HFF-Myc (cell line): ENCODE data around the gene SORBS2.
"Not testable (repeated sequence)": the region's sequence is repeated elsewhere in the genome, so short reads cannot be mapped to it uniquely, and the experiment has no call there.

ENCODE experiments used
- DNase-seq: peaks from one replicate; pipeline ENCODE4 v3.0.0-alpha.2; 2011; ENCODE audit warnings: low read depth; ENCODE audit errors: extremely low read depth
- H3K4me3 ChIP-seq: replicated peaks from 2 replicates; pipeline ENCODE4 v1.5.1; 2011; ENCODE audit warnings: low read depth, mild to moderate bottlenecking, control low read depth, low read length
- CTCF ChIP-seq: IDR thresholded peaks from 2 replicates; pipeline ENCODE4 v1.5.1; 2012; ENCODE audit warnings: mild to moderate bottlenecking, low read depth, low read length, control low read depth; ENCODE audit errors: missing control alignments

SORBS2 gene

GRCh38 chr4:185566972-185567371 lies 245.0 kb downstream of the SORBS2 start:
- no peak for TF ChIP-seq CTCF
- DNase-seq, result peak; percentile 19
- H3K4me3 ChIP-seq, result no peak overlapping the region

GRCh38 chr4:185566425-185566824 lies 245.6 kb downstream of the SORBS2 start:
- no peak for DNase-seq
- no peak overlapping the region for H3K4me3 ChIP-seq
- no peak for TF ChIP-seq CTCF

GRCh38 chr4:185565696-185566095 lies 246.3 kb downstream of the SORBS2 start:
- TF ChIP-seq CTCF, result no peak
- DNase-seq, result no peak
- no peak overlapping the region for H3K4me3 ChIP-seq

- no peak for TF ChIP-seq CTCF
- no peak for DNase-seq
- H3K4me3 ChIP-seq, result no peak overlapping the region
Measured at GRCh38 chr4:185564349-185564748, 247.6 kb downstream of the SORBS2 start.

DNA sequence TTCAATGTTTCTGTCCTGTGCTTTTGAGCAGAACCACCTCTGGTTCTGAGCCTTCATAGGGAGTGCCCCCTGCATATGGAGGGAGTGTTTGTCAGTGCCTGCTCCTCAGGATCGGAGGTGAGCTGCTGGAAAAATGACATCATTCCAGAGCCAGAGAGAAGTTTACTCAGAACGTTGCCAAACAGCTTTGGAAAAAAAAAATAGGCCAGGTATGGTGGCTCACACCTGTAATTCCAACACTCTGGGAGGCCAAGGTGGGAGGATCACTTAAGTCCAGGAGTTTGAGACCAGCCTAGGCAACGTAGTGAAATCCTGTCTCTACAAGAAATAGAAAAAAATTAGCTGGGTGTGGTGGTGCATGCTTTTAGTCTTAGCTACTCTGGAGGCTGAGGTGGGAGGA lies 249.5 kb downstream of the SORBS2 start:
- no peak for TF ChIP-seq CTCF
- DNase-seq, result no peak
- H3K4me3 ChIP-seq, result no peak overlapping the region

DNA sequence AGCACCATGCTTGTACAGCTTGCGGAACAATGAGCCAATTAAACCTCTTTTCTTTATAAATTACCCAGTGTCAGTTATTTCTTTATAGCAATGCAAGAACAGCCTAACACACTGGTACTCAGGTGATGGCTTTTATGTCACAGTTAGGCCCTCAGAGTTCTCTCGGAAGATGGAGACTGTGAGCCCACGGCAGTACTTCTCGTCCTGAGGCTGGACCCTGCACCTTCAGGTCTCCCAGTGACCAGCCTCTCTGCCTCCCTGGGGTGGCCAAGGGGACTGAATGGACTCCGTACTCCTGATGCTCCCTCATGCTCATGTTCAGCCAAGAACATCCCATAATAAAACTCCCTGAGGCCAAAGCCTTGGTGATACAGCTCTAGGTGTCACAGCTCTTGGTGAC lies 251.7 kb downstream of the SORBS2 start:
- TF ChIP-seq CTCF, result no peak
- no peak for DNase-seq
- no peak overlapping the region for H3K4me3 ChIP-seq

DNA sequence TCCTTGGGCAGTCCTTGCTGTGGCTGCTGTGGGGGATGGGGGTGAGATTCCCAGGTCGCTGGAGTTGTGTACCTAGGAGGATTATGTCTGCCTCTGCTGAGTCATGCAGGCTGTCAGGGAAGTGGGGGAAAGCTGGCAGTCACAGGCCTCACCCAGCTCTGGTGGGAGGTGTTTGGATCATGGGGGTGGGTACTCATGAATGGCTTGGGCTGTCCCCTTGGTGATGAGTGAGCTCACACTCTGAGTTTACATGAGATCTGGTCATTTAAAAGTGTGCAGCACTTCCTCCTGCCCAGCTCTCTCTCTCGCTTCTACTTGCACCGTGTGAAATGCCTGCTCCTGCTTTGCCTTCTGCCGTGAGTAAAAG lies 252.1 kb downstream of the SORBS2 start:
- DNase-seq, result peak; percentile 20
- no peak overlapping the region for H3K4me3 ChIP-seq
- no peak for TF ChIP-seq CTCF

DNA sequence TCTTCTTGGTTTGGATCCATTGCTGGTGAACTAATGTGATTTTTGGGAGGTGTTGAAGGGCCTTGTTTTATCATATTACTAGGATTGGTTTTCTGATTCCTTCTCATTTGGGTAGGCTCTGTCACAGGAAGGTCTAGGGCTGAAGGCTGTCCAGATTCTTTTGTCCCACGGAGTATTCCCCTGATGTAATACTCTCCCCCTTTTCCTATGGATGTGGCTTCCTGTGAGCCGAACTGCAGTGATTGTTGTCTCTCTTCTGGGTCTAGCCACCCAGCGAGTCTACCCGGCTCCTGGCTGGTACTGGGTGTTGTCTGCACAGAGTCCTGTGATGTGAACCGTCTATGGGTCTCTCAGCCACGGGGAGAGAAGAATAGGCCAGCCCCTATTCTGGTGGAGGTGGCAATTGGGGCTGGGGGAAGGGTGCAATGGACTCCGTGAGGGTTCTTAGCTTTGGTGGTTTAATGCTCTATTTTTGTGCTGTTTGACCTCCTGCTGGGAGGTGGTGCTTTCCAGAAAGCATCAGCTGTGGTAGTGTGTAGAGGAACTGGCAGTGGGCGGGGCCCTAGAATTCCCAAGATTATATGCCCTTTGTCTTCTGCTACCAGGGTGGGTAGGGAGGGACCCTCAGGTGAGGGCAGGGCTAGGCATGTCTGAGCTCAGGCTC lies 252.6 kb downstream of the SORBS2 start:
- H3K4me3 ChIP-seq, DNase-seq: not testable (repeated sequence)
